T-helper 2 cell (primary cell): ENCODE results near the gene ZNF536.

Experiments used
- DNase-seq, 5 experiments: peaks; one replicate each; pipeline versions ENCODE4 v3.0.0 to v3.0.0-alpha.2; 2012 to 2022

ZNF536 gene

DNA sequence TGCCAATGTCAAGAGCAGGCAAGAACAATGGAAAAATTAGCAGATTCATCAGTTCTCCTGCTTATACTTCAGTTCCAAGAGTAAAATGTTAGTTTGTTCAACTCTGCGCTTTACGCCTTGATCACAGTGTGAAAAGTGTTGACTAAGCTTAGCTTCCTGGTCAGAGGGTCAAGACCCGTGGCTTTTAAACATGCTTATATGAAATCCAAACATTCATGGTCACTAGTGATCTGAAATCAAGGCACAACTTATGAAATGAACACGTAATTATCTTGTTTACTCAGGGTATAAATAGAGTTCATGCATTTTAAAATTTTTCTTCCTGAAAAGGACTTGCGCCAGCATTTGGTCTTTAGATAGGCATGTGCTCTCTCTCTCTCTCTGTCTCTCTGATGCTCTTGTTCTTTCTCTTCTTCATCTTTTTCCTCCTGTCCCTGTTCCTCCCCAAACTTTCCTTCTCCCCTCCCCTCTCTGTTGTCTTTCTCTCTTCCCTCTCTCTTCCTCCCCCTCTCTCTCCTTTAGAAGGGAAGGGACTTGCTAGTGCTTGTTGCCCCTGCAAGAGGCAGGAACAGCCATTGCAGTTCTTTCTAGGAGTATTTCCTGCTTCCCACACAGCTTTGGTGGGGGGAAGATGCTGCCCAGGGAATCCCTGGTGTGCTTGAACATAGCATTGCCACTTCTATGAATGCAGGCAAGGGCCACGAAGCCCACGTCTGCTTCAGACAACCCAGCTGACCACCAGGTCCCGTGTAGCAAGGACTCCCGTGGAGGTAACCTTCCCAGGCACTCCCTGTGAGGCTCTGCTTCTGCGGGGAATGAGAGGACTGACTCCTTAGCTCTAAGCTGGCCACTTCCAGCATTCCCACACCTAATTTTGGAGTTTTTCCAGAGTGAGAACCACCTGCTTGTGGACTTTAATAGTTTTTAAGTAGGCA is 7.1 kb upstream of the ZNF536 start:
- DNase-seq, result no peak

DNA sequence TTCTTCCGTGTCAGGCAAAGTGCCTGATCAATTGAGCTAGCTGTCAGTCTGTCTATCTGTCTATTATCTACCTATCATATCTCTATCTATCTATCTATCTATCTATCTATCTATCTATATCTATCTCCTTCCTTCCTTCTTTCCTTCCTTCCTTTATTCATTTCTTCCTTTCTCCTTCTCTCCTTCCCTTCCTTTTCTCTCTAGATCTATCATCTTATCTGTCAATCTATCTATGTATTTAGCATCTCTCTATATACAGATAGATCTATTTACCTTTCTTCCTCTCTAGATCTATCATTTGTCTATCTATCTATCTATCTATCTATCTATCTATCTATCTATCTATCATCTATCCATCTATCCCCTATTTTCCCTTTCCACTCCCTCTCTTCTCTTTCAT is 5.9 kb upstream of the ZNF536 start:
- DNase-seq, result no peak

DNA sequence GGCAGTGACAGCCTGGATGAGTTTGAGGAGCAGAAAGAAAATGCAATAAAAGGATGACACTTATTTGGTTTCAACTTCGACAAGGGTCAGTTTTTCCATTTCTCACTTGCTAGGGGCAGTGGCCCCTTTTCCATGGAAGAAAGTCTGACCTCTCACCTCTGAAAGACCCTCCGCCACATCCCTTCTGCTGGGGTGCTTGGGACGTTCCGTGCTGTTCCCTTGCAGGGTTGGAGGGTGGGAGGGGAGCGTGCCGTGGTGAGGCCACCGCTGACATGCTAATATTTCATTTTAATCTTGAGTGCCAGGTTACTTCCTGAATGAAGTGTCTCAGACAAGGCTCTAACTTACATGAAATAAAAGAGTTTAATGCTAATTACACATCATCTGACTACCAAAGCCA is 5.2 kb upstream of the ZNF536 start:
- DNase-seq, result no peak

DNA sequence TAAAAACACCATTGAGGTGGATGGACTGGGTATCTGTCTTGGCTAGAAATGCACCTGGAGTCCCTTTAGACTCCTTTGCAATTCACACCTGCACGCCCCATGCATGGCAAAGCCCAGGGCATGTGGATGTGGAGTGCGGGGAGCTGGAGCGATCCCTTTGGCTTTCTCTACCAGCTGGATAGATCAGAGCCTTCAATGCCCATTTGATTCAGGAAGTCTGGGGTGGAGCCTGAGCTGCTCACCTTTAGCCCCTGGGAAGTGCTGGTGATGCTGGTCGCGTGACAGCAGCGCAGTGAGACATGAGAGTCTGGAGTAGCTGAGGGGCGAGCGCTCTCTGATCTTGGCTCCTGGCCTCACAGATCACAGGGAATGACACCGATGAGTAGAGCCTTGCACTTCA is 4.8 kb upstream of the ZNF536 start:
- no peak for DNase-seq

DNA sequence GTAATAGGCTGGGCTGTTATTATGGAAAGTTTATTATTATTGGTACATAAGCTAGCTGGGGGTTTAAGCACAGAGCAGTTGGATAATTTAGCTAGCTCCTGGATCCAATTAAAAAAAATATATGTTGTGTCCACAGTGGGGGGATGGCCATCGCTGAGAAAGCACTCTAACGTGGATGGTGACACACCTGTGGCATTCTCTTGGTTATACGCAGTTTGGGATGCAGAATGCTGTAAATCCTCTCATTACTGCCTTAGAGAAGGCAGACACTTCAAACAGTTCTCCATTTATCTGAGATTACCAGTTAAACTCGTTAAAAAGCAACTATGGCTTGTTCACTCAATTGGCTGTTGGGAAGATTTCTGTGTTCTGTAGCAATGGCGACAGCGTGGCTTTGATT is 2.4 kb upstream of the ZNF536 start:
- DNase-seq, result no peak

DNA sequence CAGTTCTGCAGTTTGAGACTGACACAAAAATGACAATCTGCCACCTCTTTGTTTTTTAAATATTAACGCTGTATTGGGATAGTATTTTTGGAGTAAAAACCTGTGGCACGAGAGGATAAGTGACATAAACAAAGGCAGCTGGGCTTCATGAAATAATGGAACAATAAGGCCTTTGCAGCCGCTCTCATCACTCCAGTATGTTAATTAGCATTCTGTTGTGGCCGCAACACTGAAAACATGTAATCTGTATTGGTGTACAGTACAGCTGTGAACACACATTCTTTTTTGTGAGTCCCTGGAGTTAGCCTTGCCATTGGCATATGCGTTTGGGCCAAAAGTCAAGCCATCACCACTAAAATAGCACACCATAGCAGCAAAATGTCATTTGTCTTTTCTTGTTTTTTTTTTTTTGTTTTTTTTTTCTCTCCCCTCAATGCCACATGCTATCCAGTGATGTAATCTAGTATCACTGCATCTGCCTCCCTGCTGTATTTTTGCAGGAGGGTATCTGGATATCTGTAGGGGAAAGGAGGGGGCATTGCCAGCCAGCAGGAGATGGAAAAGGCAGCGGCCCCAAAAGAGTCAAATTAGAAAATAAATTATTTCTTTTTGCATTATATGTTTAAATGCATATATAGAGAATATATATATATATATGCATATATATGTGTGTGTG is 885 bp upstream of the ZNF536 start:
- no peak for DNase-seq

DNA sequence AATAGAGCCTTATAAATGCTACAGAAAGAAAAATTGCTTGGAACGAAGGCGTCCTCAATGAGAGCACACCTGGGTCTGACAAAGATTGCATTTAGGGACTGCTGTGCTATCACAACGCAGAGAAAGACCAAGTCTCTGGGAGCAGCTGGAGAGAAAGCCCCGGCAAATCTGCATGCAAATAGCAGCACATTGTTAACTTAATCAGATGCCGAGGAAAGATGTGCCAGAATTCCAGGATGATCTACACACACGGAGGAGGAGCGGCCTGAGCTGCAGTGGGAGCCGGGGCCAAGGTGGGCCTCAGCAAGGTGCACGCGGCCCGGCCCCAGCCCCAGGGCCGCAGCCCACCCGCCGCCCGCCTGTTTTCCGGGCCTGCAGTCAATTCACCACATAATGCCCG is 1.4 kb downstream of the ZNF536 start:
- DNase-seq, result no peak

DNA sequence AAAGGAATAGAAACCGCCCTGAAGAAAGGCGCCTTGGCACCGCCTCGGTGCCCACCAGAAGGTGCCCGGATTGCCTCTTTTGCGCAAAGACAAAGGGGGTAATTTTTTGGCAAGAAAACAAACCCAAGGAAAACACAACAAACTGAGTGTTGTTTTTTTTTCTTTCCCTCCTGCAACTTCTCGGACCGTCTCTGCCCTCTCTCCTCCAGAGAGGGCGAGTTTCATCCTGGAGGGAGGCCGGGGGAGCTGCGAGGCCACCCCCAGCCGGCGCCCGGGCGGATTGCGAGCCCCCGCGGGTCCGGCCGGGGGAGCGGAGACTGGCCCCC is 2.3 kb downstream of the ZNF536 start:
- DNase-seq, result no peak

DNA sequence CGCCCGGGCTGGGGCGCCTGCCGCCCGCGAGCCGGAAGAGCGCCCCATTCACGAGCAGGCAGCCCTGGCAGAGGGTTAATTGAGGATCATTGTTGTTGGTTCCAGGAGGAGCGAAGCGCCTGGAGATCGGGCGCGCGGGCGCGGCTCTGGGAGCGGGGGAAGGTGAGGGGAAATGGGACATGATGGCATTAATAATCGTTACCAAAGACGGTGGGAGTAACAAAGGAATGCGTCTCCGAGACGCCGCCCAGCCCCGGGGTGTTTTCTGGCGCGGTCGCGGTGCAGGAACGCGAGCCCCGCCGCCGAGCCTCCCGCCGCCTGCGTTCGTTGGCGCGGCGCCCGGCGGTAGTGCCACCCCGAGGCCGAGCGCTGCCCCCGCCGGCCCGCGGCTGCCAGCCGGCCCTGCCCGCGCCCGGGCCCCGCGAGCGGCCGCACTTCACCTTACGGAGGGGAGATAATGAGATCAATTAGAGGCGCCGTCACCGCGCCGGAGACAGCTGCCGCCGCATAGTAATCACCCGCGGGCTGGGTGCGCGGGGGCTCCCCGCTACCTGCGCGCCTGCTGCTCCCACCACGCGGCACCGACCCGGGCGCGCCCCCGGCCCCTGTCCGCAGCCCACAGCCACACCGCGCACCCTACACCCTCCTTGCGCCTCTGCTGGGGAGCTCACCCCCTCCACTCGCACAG is 2.8 kb downstream of the ZNF536 start:
- DNase-seq, result no peak

DNA sequence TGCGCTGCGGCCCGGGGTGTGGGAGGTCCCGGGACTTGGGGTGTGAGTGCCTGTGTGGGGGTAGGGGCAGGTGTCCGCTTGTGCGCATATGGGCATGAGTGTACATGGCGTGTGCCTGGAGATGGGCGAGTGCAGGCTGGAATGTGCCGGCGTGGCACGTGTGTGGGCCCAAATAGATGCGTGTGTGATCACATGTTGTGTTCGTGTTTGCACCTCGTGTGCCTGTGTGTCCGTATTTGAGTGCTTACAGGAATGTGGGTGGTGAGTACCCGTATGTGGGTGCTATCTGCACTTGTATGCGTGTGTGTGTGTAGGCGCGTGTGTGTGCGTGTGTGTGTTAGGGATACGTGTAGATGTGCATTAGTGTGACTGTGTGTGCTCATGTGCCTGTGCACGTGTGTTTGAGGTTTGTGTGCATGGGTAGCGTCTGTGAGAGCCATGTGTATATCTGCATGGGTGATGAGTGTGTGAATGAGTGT is 3.4 kb downstream of the ZNF536 start:
- DNase-seq, result no peak

DNA sequence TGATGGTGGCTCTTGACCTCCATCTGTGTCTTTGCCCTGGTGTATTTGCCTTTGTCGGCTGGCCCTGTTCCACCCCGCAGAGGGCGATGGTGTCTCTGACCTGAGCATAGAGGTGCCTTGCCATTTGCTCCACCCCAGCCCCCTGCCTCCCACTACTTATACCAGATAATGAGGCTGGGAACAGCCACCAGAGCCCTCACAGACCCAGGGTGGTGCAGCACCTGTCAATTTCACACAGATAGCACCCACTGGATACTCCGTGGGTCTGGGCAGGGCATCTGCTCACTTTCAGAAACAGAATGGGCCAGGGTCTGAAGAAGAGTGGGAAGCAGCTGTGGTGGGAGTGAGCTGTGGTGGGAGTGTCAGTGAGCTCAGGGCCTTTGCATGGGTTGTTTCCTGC is 4.1 kb downstream of the ZNF536 start:
- DNase-seq, result no peak

DNA sequence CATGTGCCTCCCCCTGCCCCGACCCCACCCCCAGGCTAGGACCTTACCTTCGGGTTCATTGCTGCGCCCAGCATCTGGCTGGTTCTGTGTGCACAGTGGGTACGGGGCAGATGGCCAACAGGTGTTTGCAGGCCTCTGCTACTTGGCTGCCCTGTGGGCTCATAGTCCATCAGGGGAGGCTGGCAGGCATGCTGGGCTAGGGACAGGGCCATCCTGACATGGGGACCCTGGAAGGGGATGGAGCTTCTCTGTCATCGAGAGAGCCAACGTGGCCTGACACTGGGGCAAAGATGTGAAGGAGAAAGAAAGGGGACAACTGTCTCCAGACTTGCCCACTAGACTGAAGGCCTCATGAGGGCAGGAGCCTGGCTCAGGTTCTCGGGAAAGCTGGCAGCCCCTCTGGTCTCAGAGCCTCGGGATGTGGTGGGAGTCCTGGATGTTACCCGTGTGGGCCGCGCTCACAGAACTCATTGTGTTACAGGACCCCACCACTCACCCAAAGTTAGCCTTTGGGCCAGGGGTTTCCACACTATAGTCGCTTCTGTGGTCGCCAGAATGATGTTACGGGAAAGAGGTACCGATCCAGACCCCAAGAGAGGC is 4.7 kb downstream of the ZNF536 start:
- DNase-seq, result no peak

DNA sequence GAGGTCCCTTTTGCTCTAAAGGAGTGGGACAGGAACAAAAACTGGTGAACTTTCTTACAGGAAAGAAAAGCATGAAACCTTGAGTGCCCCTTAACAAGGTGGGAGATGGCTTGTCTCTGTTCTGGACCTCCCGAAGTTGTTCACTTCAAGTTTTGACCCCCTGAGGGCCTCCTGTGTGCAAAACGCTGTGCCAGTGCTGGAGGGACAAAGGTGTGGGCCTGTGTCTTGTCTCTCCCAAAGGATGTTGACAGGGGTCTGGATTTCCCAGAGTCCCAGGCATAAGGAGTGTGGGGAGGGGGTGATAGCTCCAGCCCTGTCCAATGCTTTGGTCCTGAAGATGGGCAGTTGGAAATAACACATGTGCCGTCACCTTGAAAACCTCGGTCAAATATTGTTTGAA is 6.5 kb downstream of the ZNF536 start:
- DNase-seq, result no peak

DNA sequence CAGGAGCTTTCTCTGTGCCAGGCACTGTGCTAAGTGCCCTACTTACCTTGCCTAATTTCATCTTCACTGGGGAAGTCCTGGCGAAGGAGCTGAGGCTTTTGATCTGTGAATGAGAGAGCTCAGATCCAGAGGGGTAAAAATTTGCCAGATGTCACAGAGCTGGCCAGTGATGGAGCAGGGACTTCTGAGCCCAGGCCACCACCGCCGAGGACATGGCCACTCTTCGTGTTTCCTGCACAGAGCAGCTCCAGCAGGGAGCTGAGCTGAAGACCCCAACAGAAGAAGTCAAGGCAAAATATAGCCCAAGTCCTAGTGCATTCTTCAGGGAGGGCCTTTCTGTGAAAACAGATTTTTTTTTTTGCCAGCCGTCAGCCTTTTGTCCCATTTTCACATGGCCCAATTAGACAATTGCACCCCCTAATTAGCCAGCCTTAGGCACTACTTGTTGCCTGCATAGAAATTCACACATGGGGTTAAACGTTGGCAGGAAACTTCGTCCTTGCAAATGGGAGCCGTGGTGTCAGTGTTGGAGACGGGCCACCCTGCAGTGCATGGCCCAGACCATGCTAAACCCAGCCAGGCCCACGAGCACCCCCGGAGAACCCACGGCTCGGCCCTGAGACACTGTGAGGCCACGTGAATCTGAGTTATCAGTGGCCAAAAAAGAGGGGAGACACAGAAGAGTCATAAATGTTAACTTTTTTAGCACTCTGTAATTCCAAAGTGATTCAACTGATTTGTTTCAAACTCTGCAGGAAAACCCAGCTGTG is 7.8 kb downstream of the ZNF536 start:
- DNase-seq, result no peak

DNA sequence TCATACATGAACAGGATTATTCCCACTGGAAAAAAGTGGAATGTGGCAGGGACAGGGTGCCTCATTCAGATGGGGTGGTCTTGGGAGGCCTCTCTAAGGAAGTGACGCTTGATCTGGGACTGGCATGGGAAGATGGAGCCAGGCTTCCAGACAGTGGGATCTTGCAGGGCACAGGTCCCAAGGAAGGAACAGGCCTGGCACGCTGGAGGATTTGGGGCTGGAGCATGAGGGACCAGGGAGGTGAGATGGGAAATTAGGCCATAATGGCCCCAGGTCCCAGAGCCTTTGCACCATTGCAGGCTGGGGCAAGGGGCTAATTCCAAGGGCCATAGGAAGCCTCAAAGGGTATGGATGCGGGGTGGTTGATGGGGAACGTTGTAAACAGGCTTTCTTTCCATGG is 9.2 kb downstream of the ZNF536 start:
- DNase-seq, result no peak

DNA sequence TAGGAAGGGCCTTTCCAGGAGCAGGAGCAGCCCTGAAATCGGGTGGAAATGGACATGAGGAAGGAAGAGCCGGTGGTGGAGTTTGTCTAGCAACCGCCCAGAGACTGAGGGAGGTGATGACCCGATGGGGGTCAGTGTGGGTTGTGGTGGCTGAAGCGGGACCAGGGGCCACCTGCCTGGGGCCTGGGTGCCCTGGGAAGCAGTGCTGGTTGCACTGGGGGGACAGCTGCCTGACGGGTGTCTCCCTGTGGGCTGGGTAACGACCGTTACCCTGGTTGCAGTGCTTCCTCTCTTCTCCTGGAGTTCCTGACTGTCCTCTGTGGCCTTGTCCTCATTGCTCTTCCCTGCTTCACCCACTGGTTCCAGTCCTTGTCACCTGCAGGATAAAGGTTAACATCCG is 13.0 kb downstream of the ZNF536 start:
- DNase-seq, result no peak

DNA sequence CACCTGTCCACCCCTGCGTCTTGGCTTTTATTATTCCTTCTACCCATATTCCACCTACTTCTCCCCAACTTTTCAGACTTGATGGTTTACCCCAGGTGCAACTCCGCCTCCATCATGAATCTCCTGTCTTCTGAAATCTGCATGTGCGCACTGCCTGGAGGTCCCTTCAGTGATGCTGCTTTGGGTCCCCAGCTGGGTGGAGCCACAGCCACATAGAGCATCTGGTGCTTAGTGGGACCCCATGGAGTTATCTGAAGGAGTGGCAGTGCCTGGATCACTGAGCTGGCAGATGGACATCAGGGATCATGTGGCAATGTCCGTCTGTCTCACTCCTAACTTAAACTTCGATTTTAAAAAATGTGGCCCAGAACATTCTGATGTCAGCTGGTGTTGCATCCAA is 13.5 kb downstream of the ZNF536 start:
- DNase-seq, result no peak

DNA sequence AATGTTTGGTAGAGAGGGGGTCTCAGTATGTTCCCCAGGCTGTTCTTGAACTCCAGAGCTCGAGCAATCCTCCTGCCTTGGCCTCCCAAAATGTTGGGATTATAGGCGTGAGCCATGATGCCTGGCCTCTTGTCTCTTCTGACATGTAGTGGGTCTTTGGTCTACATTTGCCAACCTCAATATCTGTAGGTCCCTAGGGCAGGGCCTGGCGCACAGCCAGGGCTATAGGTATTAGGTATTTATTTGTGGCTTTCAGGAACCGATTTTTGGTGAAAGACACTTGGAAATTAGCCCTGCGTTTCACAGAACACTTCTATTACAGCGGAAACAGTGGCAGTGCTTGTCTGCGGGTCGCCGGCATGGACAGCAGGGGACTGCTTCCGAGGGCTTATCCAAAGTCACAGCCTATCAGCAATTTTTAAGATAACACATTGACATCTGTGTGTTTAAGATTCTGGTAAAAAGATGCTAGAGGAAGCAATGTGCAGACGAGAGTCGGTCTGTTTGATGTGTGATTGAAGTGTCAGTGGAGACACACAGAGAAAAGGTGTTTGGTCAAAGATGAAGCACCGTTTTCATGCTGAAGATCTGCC is 14.5 kb downstream of the ZNF536 start:
- DNase-seq, result no peak

DNA sequence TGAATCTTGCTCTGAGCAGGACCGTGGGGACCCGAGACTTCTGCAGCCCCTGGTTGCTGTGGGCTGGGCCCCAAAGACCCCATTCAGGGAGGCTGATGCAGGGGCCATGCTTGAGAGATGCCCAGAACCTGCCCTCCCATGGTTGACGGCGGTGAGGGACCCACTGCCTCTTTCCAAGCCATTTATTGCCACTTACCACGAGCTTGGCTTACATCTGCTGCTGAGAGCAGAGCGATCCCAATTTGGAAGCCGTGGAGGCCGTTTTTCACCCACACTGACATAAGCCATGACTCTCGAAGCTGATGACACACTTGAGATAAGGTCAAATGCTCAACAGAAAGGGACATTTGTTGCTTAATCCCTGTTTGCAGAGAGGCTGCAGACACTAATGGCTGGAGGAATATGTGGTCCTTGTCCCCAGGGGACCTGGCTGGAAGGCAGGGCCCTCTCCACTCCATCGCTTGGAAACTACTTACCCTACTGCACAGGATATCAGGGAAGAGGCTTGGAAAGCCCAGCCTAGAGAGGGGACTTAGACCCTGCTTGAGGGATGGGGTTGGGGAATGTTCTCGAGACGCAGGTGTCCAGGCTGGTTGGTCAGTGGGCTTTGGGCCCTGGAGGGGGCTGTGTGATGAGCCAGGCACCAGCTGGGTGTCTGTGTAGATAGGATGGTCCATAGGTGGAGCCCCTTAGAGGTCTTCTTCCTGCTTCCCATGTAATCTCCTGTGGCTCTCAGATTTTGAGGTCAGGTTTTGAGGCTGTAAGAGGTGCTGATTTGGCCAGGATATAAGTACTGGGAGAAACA is 15.3 kb downstream of the ZNF536 start:
- no peak for DNase-seq

DNA sequence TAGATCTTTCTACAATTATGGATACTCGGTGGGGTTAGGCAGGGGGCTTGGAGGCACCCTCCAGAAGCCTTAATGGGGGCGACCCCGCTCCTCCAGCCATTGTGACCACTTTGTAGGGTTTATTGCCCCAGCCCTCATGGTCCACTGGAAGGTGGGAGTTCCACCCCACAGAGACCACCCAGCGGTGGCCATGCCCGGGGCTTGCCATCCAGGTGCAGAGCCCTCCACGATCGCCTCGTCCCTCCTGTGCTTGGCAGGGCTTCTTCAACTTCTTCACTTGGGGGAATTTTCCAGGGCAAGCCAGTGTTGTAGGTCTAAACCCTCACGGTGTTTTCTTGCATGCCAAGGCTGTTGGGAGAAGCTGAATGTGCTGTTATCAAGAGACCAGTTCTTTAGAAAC is 16.1 kb downstream of the ZNF536 start:
- no peak for DNase-seq

DNA sequence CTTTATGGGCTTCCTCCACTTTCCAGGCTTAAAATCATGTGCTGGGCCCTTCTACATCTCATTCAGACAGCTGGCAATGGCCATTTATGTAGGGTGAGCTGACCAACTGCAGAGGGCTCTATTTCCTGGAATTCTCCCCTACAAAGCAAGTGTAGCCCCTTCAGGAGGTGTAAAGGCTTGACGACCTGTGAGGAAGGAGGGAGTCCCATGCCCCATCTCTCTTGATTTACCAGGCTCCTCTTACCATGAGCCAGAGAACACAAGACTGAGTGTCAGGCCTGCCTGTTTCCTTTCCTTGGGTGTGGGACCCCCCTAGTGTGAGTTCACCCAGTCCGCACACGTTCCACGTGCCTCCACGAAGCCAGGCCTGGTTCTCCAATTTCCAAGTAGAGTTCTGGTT is 16.6 kb downstream of the ZNF536 start:
- DNase-seq, result no peak
